A549 (cell line): ENCODE data around the gene OGDHL.

Experiments used
- CTCF ChIP-seq: fragments of >200 bp; sonication (Bioruptor Twin); formaldehyde crosslinking; IDR thresholded peaks from 3 replicates; pipeline ENCODE4 v1.5.1; 2016
- MAFK ChIP-seq: fragments of 450-650 bp; IDR thresholded peaks from 2 replicates; pipeline ENCODE4 v1.6.1; 2014; ENCODE audit not compliant: partially characterized antibody
- MAZ ChIP-seq: fragments of 150-350 bp; IDR thresholded peaks from 2 replicates; pipeline ENCODE4 v1.6.1; 2014; ENCODE audit warnings: antibody characterized with exemption, low read depth, low read length, borderline replicate concordance
- POLR2A ChIP-seq: IDR thresholded peaks from 2 replicates; pipeline ENCODE4 v1.6.1; 2012; ENCODE audit warnings: mild to moderate bottlenecking, low read length
- SMC3 ChIP-seq: fragments of >200 bp; sonication (Bioruptor Twin); formaldehyde crosslinking; IDR thresholded peaks from 3 replicates; pipeline ENCODE4 v1.6.1; 2018; ENCODE audit warnings: inconsistent platforms

GRCh38 chr10:49761789-49762565, at the start of gene OGDHL:
- TF ChIP-seq CTCF, result no peak
- TF ChIP-seq MAZ, result no peak
- TF ChIP-seq POLR2A, result no peak
- TF ChIP-seq MAFK, result no peak
- TF ChIP-seq SMC3, result no peak
